ENCODE measurements around the gene BORCS6. TPM values are rescaled to one million over a fixed set of nuclear protein-coding genes. Genes with fewer than 3 reads are reported as not detected.

BORCS6 gene
- total and polyA plus RNA-seq, 2 of the 13 experiments (the other 11 are each of a cell fraction or from before 2014, with no cell fraction given) = 2.0 to 5.1 TPM

GRCh38 chr17:8222380-8222629 is 32.3 kb upstream of the BORCS6 start (continued):
- TF ChIP-seq IRF9 (CRISPR knock-in tag; IDR thresholded peaks at IDR 0.05; ENCODE audit: borderline replicate concordance) (no peak), HDAC1 (CRISPR knock-in tag; IDR thresholded peaks at IDR 0.05) (0 out of 2 replicates have a peak, but pooled peaks have one; percentile 3), ZFP1 (CRISPR knock-in tag; IDR thresholded peaks at IDR 0.05) (no peak), ARNT2 (CRISPR knock-in tag; IDR thresholded peaks at IDR 0.05; ENCODE audit: low read depth) (0 out of 2 replicates have a peak, but pooled peaks have one; percentile 17), ZMYM2 (CRISPR knock-in tag; IDR thresholded peaks at IDR 0.05) (0 out of 2 replicates have a peak, but pooled peaks have one; percentile 11), MEIS2 (CRISPR knock-in tag; IDR thresholded peaks at IDR 0.05) (peak; percentile 92), ZNF274 (CRISPR knock-in tag; IDR thresholded peaks at IDR 0.05) (peak; percentile 0; the same call in 1 of the 2 replicates), KDM6A (CRISPR knock-in tag; IDR thresholded peaks at IDR 0.05; ENCODE audit: low read depth) (no peak), FOXA1 (IDR thresholded peaks at IDR 0.05) (no peak), FOXA1 (CRISPR knock-in tag; IDR thresholded peaks at IDR 0.05) (0 out of 2 replicates have a peak, but pooled peaks have one; percentile 2), MBD4 (IDR thresholded peaks at IDR 0.05; ENCODE audit: borderline replicate concordance, low read length) (0 out of 2 replicates have a peak, but pooled peaks have one; percentile 52), ZNF776 (CRISPR knock-in tag; IDR thresholded peaks at IDR 0.05) (0 out of 2 replicates have a peak, but pooled peaks have one; percentile 11), ZNF878 (CRISPR knock-in tag; IDR thresholded peaks at IDR 0.05) (0 out of 2 replicates have a peak, but pooled peaks have one; percentile 58), KLF12 (CRISPR knock-in tag; IDR thresholded peaks at IDR 0.05; ENCODE audit: borderline replicate concordance) (0 out of 2 replicates have a peak, but pooled peaks have one; percentile 10), MED8 (CRISPR knock-in tag; IDR thresholded peaks at IDR 0.05; ENCODE audit: insufficient replicate concordance) (peak; percentile 14), PBX2 (CRISPR knock-in tag; IDR thresholded peaks at IDR 0.05) (peak; percentile 86), ASH2L (IDR thresholded peaks at IDR 0.05; ENCODE audit: insufficient read length, low read depth, low read length) (peak; percentile 15), CHD4 (IDR thresholded peaks at IDR 0.05; ENCODE audit: borderline replicate concordance, low read length) (peak; percentile 7; the same call in 1 of the 2 replicates), SMAD9 (CRISPR knock-in tag; IDR thresholded peaks at IDR 0.05) (0 out of 2 replicates have a peak, but pooled peaks have one; percentile 9), ZNF557 (CRISPR knock-in tag; IDR thresholded peaks at IDR 0.05) (0 out of 2 replicates have a peak, but pooled peaks have one; percentile 1), ZSCAN22 (CRISPR knock-in tag; IDR thresholded peaks at IDR 0.05) (0 out of 2 replicates have a peak, but pooled peaks have one; percentile 0), GLI4 (CRISPR knock-in tag; IDR thresholded peaks at IDR 0.05; ENCODE audit: borderline replicate concordance) (0 out of 2 replicates have a peak, but pooled peaks have one; percentile 6), ZNF605 (CRISPR knock-in tag; IDR thresholded peaks at IDR 0.05) (peak; percentile 36; the same call in 1 of the 2 replicates), RARG (CRISPR knock-in tag; IDR thresholded peaks at IDR 0.05; ENCODE audit: low read depth) (no peak)
- TF ChIP-seq, protein P1, sequence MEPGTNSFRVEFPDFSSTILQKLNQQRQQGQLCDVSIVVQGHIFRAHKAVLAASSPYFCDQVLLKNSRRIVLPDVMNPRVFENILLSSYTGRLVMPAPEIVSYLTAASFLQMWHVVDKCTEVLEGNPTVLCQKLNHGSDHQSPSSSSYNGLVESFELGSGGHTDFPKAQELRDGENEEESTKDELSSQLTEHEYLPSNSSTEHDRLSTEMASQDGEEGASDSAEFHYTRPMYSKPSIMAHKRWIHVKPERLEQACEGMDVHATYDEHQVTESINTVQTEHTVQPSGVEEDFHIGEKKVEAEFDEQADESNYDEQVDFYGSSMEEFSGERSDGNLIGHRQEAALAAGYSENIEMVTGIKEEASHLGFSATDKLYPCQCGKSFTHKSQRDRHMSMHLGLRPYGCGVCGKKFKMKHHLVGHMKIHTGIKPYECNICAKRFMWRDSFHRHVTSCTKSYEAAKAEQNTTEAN (CRISPR knock-in tag; conservative IDR thresholded peaks at IDR 0.05) = no peak
- TF ChIP-seq, protein P2, sequence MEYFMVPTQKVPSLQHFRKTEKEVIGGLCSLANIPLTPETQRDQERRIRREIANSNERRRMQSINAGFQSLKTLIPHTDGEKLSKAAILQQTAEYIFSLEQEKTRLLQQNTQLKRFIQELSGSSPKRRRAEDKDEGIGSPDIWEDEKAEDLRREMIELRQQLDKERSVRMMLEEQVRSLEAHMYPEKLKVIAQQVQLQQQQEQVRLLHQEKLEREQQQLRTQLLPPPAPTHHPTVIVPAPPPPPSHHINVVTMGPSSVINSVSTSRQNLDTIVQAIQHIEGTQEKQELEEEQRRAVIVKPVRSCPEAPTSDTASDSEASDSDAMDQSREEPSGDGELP (IDR thresholded peaks at IDR 0.05; ENCODE audit: borderline replicate concordance, low read depth) = 0 out of 2 replicates have a peak, but pooled peaks have one; percentile 1

All from HepG2 (cell line).